ENCODE results near the gene CEP350.

Gene CEP350

GRCh38 chr1:180155182-180155682, 200.6 kb downstream of the CEP350 start:
- no peak for DNase-seq (ENCODE audit: low read depth in 2 of 2)

- no peak for DNase-seq (ENCODE audit: low read depth in 2 of 2)
Measured at GRCh38 chr1:180156201-180156600, 201.6 kb downstream of the CEP350 start.

GRCh38 chr1:180156631-180157091, 202.1 kb downstream of the CEP350 start:
- no peak for DNase-seq (ENCODE audit: low read depth in 2 of 2)

GRCh38 chr1:180157108-180157507, 202.5 kb downstream of the CEP350 start:
- DNase-seq (ENCODE audit: low read depth in 2 of 2) = no peak

GRCh38 chr1:180157576-180158057, 203.0 kb downstream of the CEP350 start:
- DNase-seq (ENCODE audit: low read depth in 2 of 2) = no peak

- no peak for DNase-seq (ENCODE audit: low read depth in 2 of 2)
Measured at GRCh38 chr1:180158149-180159147, 203.8 kb downstream of the CEP350 start.

- DNase-seq (ENCODE audit: low read depth in 2 of 2) = no peak
Measured at GRCh38 chr1:180160357-180160756, 205.7 kb downstream of the CEP350 start.

GRCh38 chr1:180163041-180163440, 208.4 kb downstream of the CEP350 start:
- no peak for DNase-seq (ENCODE audit: low read depth in 2 of 2)

Data from activated CD8-positive, alpha-beta memory T cell treated with anti-CD3 and anti-CD28 coated beads for 4 hours (primary cell).